Panc1 (cell line): ENCODE measurements around the gene CEP78. TPM values are rescaled to one million over a fixed set of nuclear protein-coding genes. Genes with fewer than 3 reads are reported as not detected.

Experiments
- ATAC-seq: fragments of 200-7000 bp; cut with Tn5 transposase; 2 replicates; pipeline ENCODE4 v1.9.1; 2020; ENCODE audit warnings: mild to moderate bottlenecking, moderate library complexity
- BruUV-seq: library from RNA; stranded (reverse); fragments of 400-500 nt; replicated peaks from 2 replicates; lab custom pipeline; 2021; lab: Mats Ljungman, UMichigan
- CTCF ChIA-PET: fragments of 300-600 bp; sonication (Branson Sonifier 250); formaldehyde crosslinking; loops from one replicate; lab custom pipeline; 2022; ENCODE audit warnings: antibody characterized with exemption; lab: Charles Lee
- POLR2A ChIA-PET: fragments of 300-600 bp; sonication (Branson Sonifier 250); formaldehyde crosslinking; loops from one replicate; lab custom pipeline; 2022; ENCODE audit warnings: antibody characterized with exemption; lab: Charles Lee
- DNase-seq: peaks from one replicate; pipeline ENCODE4 v3.0.0-alpha.2; 2010; ENCODE audit warnings: low read depth, low spot score
- H3K27ac ChIP-seq: 2 replicates; pipeline ENCODE4 v1.5.1; 2011; ENCODE audit warnings: mild to moderate bottlenecking, low read length, inconsistent platforms
- H3K27me3 ChIP-seq: fragments of 200-500 bp; sonication (Bioruptor generic); 2 replicates; pipeline ENCODE4 v1.6.0; 2014; ENCODE audit warnings: low read length, inconsistent platforms; ENCODE audit not compliant: control insufficient read depth, insufficient read depth
- H3K36me3 ChIP-seq: fragments of 200-500 bp; sonication (Bioruptor generic); 2 replicates; pipeline ENCODE4 v1.5.1; 2014; ENCODE audit warnings: inconsistent platforms, mild to moderate bottlenecking, low read length, moderate library complexity; ENCODE audit not compliant: control insufficient read depth, insufficient read depth
- H3K4me1 ChIP-seq: 2 replicates; pipeline ENCODE4 v1.5.1; 2011; ENCODE audit warnings: inconsistent platforms, mild to moderate bottlenecking, low read length, moderate library complexity; ENCODE audit not compliant: control insufficient read depth, insufficient read depth
- H3K4me3 ChIP-seq, 2 experiments: 2 replicates each; pipeline ENCODE4 v1.5.1; 2011 to 2012; ENCODE audit warnings: low read depth in 2 of 2, low read length in 2 of 2, mild to moderate bottlenecking in 2 of 2, inconsistent platforms in 1 of 2, moderate library complexity in 1 of 2
- H3K9me3 ChIP-seq: fragments of 200-500 bp; sonication (Bioruptor generic); 2 replicates; pipeline ENCODE4 v1.5.1; 2014; ENCODE audit warnings: low read depth, mild to moderate bottlenecking, inconsistent platforms, low read length, moderate library complexity; ENCODE audit not compliant: control insufficient read depth, insufficient read depth
- POLR2AphosphoS5 ChIP-seq: IDR thresholded peaks from 2 replicates; pipeline ENCODE4 v1.6.1; 2012; ENCODE audit warnings: mild to moderate bottlenecking, low read depth, low read length, moderate library complexity
- REST ChIP-seq, 2 experiments: IDR thresholded peaks; 2 replicates each; pipeline ENCODE4 v1.6.1; 2011 to 2012; ENCODE audit warnings: low read depth in 2 of 2, control low read depth in 1 of 2, low read length in 1 of 2, mild to moderate bottlenecking in 1 of 2, moderate library complexity in 1 of 2; ENCODE audit not compliant: insufficient read depth in 1 of 2
- SIN3A ChIP-seq: IDR thresholded peaks from 2 replicates; pipeline ENCODE4 v1.6.1; 2012; ENCODE audit warnings: low read depth, mild to moderate bottlenecking, low read length, moderate library complexity, borderline replicate concordance; ENCODE audit not compliant: insufficient read depth
- TCF7L2 ChIP-seq: IDR thresholded peaks from 2 replicates; pipeline ENCODE4 v1.6.1; 2011; ENCODE audit warnings: mild to moderate bottlenecking, low read depth, low read length, inconsistent platforms
- in situ Hi-C: cut with HindIII; loops from 2 replicates; pipeline ENCODE4 v1.10.0; 2016; ENCODE audit warnings: low sequenced_read_pairs, low pct_unique_long_range_greater_than_20kb
- intact Hi-C: fragments of 100-400 bp; cut with micrococcal nuclease; formaldehyde crosslinking; loops from one replicate; pipeline ENCODE4 v1.10.0; 2022; ENCODE audit not compliant: unreplicated experiment
- total RNA-seq: library from RNA; stranded (reverse); gene quantifications from one replicate; pipeline ENCODE4 v1.2.1, GENCODE V29; 2021; ENCODE audit not compliant: unreplicated experiment
- TF ChIP-seq, protein P1 (sequence below): fragments of 450-650 bp; IDR thresholded peaks from 2 replicates; pipeline ENCODE4 v1.5.1; 2017; ENCODE audit warnings: mild to moderate bottlenecking

CEP78 gene
- total RNA-seq, 1 experiment from 2014 or later = 25.2 TPM

DNA sequence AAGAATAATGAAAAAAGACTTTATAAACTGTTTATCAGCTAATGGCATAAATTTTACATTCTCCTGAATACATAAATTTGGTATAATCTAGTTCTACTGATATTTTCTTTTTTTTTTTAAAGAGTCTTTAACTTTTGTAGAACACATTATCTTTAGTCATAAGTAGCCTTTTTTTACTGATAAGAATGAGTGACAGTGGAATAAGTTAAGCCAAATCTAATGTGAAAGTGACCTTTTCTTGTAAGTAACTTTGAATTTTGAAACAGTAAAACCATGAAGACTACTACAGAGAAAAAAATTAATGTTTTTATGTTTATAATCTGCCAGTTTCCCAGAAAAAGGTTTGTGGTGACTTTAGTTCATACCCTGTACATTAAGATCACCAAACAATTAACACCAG is 13.7 kb downstream of the CEP78 start:
- intact Hi-C loops = no loop called here
- no peak overlapping the region for H3K4me3 ChIP-seq
- DNase-seq (no peak), ATAC-seq (no peak)
- in situ Hi-C loops = no loop called here
- H3K27ac ChIP-seq = no peak overlapping the region
- peaks cover 4% of the 10 kb centered on the region; the same call in 1 of the 2 replicates for H3K36me3 ChIP-seq
- POLR2A ChIA-PET = no interaction called here
- H3K27me3 ChIP-seq = no peaks in the 10 kb centered on the region
- H3K4me1 ChIP-seq = no peaks in the 10 kb centered on the region
- CTCF ChIA-PET = no interaction called here
- no peaks in the 10 kb centered on the region for H3K9me3 ChIP-seq
- no peak for TF ChIP-seq SIN3A
- TF ChIP-seq, protein P1, sequence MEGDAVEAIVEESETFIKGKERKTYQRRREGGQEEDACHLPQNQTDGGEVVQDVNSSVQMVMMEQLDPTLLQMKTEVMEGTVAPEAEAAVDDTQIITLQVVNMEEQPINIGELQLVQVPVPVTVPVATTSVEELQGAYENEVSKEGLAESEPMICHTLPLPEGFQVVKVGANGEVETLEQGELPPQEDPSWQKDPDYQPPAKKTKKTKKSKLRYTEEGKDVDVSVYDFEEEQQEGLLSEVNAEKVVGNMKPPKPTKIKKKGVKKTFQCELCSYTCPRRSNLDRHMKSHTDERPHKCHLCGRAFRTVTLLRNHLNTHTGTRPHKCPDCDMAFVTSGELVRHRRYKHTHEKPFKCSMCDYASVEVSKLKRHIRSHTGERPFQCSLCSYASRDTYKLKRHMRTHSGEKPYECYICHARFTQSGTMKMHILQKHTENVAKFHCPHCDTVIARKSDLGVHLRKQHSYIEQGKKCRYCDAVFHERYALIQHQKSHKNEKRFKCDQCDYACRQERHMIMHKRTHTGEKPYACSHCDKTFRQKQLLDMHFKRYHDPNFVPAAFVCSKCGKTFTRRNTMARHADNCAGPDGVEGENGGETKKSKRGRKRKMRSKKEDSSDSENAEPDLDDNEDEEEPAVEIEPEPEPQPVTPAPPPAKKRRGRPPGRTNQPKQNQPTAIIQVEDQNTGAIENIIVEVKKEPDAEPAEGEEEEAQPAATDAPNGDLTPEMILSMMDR = no peak
- no peak for TF ChIP-seq POLR2AphosphoS5
- no peak for TF ChIP-seq TCF7L2
- BruUV-seq = no TSS peak

DNA sequence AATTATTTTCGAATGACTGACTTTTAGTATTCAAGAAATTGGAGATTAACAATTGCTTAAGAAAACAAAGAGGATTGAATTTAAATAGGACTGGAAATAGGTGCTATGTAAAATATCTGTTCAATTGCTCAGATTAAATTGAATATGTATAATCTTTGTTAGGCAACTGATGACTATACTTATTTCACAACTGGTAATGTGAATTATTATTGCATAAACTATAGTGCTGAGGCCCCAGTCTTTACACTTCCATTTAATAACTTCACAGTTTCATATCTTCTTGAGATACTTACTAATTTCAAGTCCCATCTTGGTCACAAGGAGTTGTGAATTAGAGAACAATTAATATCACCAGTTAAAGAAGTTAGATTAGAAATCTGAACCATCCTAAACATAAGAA is 16.7 kb downstream of the CEP78 start:
- Histone ChIP-seq H3K27me3 (no peaks in the 10 kb centered on the region), H3K4me1 (no peaks in the 10 kb centered on the region), H3K27ac (no peak overlapping the region), H3K36me3 (peaks cover 4% of the 10 kb centered on the region; the same call in 1 of the 2 replicates), H3K4me3 (no peak overlapping the region), H3K9me3 (no peaks in the 10 kb centered on the region)
- POLR2A ChIA-PET = no interaction called here
- CTCF ChIA-PET = no interaction called here
- no TSS peak for BruUV-seq
- no peak for DNase-seq
- in situ Hi-C loops (no loop called here), intact Hi-C loops (no loop called here)
- no peak for ATAC-seq
- TF ChIP-seq TCF7L2 = no peak
- TF ChIP-seq, protein P1 = no peak
- TF ChIP-seq REST (IDR thresholded peaks at IDR 0.05; ENCODE audit: insufficient read depth in 1 of 2, low read depth in 2 of 2, low read length in 1 of 2) = no peak
- no peak for TF ChIP-seq SIN3A
- TF ChIP-seq POLR2AphosphoS5 = no peak

DNA sequence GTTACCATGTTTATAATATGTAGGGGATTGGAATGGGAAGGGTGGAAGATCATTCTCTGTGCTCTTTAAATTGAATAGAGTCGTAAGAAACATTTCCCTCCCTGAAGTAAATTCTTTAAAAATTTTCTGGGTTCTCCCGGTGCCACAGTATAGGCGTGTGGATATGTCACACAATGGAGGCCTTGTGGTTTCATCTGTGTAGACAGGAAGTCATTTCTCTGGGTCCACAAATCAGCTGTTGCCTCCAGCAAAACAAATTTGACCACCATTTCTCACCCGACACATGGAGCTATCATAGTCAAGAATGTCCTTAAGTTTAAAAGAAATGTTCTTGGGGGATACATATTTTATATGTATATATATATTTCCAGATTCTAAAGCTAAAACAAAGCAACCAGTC is 17.4 kb downstream of the CEP78 start:
- peaks cover 4% of the 10 kb centered on the region; the same call in 1 of the 2 replicates for H3K36me3 ChIP-seq
- intact Hi-C loops = no loop called here
- BruUV-seq = no TSS peak

More for the DNA sequence above, 17.4 kb downstream of the CEP78 start:
- ChIA-PET POLR2A (interaction anchor here (0.5 kb wide), 1 partner anchor 44 kb away, joined by 8 read pairs; the partner anchor contains the start of gene PSAT1), CTCF (no interaction called here)
- DNase-seq = no peak
- Histone ChIP-seq H3K27ac (no peak overlapping the region), H3K4me1 (no peaks in the 10 kb centered on the region), H3K27me3 (no peaks in the 10 kb centered on the region), H3K9me3 (no peaks in the 10 kb centered on the region), H3K4me3 (no peak overlapping the region)
- no peak for ATAC-seq
- in situ Hi-C loops = no loop called here
- TF ChIP-seq POLR2AphosphoS5 (no peak), SIN3A (no peak), TCF7L2 (no peak), REST (IDR thresholded peaks at IDR 0.05; ENCODE audit: insufficient read depth in 1 of 2, low read depth in 2 of 2, low read length in 1 of 2) (no peak)
- TF ChIP-seq, protein P1 = no peak
